ENCODE results near the gene LUZP2. TPM values are rescaled to one million over a fixed set of nuclear protein-coding genes. Genes with fewer than 3 reads are reported as not detected.

LUZP2 gene
- total and polyA plus RNA-seq, 10 donors, result 0.03 to 2.9 (median 0.40) TPM; not detected in 3

DNA sequence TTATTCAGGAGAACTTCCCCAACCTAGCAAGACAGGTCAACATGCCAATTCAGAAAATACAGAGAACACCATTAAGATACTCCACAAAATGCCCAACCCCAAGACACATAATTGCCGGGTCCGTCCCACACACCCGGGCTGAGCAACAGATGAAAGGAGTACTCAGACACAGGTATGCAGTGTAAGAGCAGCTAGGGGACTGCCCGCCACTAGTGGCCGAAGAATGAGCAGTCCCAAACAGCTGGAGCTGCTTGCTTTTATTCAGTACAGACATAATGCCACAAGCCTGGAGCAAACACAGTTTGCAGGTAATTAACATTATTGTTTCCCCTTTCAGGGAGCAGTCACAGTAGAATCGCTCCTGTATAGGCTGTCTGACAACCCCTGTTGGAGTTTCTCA lies 364.6 kb downstream of the LUZP2 start:
- intact Hi-C loops (cut with DNase I; ENCODE audit: low total_unique reads), result no loop called here
- WGBS, 5 donors, result 70 to 97% (median 87%) methylated on average over 5 to 6 of the region's 6 CpGs
- Histone ChIP-seq H3K4me1 (no peaks in the 10 kb centered on the region), H3K36me3 (no peaks in the 10 kb centered on the region), H3K27me3 (replicated peaks in 1 of 7) (no peaks in the 10 kb centered on the region), H3K4me3 (no peak overlapping the region), H3K27ac (no peak overlapping the region), H3K9me3 (peaks cover 0 to 42% (median 19%) of the 10 kb centered on the region in 8 donors)
- TF ChIP-seq, protein P1, sequence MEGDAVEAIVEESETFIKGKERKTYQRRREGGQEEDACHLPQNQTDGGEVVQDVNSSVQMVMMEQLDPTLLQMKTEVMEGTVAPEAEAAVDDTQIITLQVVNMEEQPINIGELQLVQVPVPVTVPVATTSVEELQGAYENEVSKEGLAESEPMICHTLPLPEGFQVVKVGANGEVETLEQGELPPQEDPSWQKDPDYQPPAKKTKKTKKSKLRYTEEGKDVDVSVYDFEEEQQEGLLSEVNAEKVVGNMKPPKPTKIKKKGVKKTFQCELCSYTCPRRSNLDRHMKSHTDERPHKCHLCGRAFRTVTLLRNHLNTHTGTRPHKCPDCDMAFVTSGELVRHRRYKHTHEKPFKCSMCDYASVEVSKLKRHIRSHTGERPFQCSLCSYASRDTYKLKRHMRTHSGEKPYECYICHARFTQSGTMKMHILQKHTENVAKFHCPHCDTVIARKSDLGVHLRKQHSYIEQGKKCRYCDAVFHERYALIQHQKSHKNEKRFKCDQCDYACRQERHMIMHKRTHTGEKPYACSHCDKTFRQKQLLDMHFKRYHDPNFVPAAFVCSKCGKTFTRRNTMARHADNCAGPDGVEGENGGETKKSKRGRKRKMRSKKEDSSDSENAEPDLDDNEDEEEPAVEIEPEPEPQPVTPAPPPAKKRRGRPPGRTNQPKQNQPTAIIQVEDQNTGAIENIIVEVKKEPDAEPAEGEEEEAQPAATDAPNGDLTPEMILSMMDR (IDR thresholded peaks at IDR 0.05 in 8 of 11, conservative IDR thresholded peaks at IDR 0.05 in 3 of 11), result no peak
- TF ChIP-seq POLR2AphosphoS5 (IDR thresholded peaks at IDR 0.05) (no peak), POLR2A (IDR thresholded peaks at IDR 0.05) (no peak)
- no peak for DNase-seq

DNA sequence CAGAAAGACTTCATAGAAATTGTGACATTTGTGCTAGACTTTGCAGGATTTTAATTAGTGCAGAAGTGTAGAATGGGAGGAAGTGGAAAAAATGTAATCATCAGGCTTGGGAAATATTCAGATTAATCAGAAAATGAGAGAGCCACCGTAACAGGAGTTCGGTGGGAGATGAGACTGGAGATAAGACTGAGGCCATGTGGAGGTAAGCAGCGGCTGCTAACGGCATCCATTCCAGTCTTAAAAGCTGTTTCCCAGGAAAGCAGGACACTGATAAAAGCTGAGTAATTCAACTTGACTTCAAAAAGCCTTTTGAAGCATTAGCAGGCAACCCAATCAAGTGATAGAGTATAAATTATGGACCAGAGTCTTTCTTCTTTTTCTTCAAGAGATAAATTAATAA lies 369.9 kb downstream of the LUZP2 start:
- DNase-seq, result no peak
- no peaks in the 10 kb centered on the region for H3K4me1 ChIP-seq
- H3K9me3 ChIP-seq, result peaks cover 0 to 18% (median 8%) of the 10 kb centered on the region in 8 donors
- WGBS, 5 donors, result 61 to 71% (median 68%) methylated on average over 4 of the region's 4 CpGs
- intact Hi-C loops (cut with DNase I; ENCODE audit: low total_unique reads), result no loop called here
- no peaks in the 10 kb centered on the region for H3K27me3 ChIP-seq (replicated peaks in 1 of 7)
- TF ChIP-seq, protein P1 (IDR thresholded peaks at IDR 0.05 in 8 of 11, conservative IDR thresholded peaks at IDR 0.05 in 3 of 11), result no peak
- TF ChIP-seq POLR2A (IDR thresholded peaks at IDR 0.05) (no peak), POLR2AphosphoS5 (IDR thresholded peaks at IDR 0.05) (no peak)
- no peak overlapping the region for H3K27ac ChIP-seq
- no peak overlapping the region for H3K4me3 ChIP-seq
- H3K36me3 ChIP-seq, result no peaks in the 10 kb centered on the region

DNA sequence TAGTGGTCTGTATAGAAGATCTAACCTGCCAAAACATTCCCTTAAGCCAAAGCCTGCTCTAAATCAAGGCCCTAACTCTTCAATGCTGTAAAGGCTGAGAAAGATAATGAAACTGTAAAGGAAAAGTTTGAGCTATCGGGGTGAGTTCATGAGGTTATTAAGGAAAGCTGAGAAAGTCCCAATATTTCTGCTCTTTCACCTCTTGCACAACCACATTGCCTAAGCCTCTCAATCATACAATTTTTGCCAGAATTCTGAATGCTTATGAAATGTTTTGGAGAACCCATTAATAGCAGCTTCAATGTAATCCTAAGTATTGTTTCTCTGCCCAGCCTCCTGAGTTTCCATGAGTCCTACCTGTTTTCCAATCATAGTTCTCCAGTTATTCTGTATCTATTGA lies 373.2 kb downstream of the LUZP2 start:
- no peak overlapping the region for H3K27ac ChIP-seq
- intact Hi-C loops (cut with DNase I; ENCODE audit: low total_unique reads), result no loop called here
- H3K36me3 ChIP-seq, result no peaks in the 10 kb centered on the region
- 37 to 94% (median 77%) methylated on average over 1 of the region's 1 CpG for whole genome bisulfite sequencing, 5 donors
- TF ChIP-seq POLR2AphosphoS5 (IDR thresholded peaks at IDR 0.05) (no peak), POLR2A (IDR thresholded peaks at IDR 0.05) (no peak)
- TF ChIP-seq, protein P1 (IDR thresholded peaks at IDR 0.05 in 8 of 11, conservative IDR thresholded peaks at IDR 0.05 in 3 of 11), result no peak
- no peaks in the 10 kb centered on the region for H3K9me3 ChIP-seq
- H3K27me3 ChIP-seq (replicated peaks in 1 of 7), result no peaks in the 10 kb centered on the region
- no peaks in the 10 kb centered on the region for H3K4me1 ChIP-seq
- DNase-seq, result no peak
- H3K4me3 ChIP-seq, result no peak overlapping the region

DNA sequence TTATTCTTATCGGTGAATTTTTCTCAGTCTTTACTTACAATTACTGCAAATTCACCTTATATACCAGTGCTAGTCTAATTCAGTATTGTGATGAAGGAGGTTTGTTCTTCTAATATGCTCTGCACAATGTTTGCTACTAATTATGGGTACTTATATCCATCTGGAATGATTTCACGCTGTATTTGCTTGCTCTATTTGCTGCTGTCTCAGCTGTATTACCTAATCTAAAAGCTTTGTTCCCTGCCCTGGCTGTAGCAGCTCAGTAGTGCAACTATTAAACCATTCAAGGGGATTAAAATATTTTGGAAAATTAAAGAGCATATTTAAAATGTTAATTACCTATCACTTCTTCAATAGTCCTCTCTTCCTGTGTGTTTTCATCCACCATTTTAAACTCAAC lies 375.3 kb downstream of the LUZP2 start:
- Histone ChIP-seq H3K36me3 (no peaks in the 10 kb centered on the region), H3K4me1 (no peaks in the 10 kb centered on the region), H3K27me3 (replicated peaks in 1 of 7) (no peaks in the 10 kb centered on the region), H3K4me3 (no peak overlapping the region), H3K27ac (no peak overlapping the region), H3K9me3 (peaks cover 0 to 6% (median 0%) of the 10 kb centered on the region in 8 donors)
- DNase-seq, result no peak
- TF ChIP-seq POLR2AphosphoS5 (IDR thresholded peaks at IDR 0.05) (no peak), POLR2A (IDR thresholded peaks at IDR 0.05) (no peak)
- TF ChIP-seq, protein P1 (IDR thresholded peaks at IDR 0.05 in 8 of 11, conservative IDR thresholded peaks at IDR 0.05 in 3 of 11), result no peak
- intact Hi-C loops (cut with DNase I; ENCODE audit: low total_unique reads), result no loop called here
- WGBS, 5 donors, result 84 to 97% (median 91%) methylated on average over 2 of the region's 2 CpGs
